ENCODE data around the gene SPRR5. TPM values are rescaled to one million over a fixed set of nuclear protein-coding genes. Genes with fewer than 3 reads are reported as not detected.

SPRR5 gene
- total and polyA plus RNA-seq, 4 donors: not detected

- Histone ChIP-seq H3K9ac (ENCODE audit: low read depth in 1 of 2, low read length in 2 of 2) (no peak overlapping the region), H3K4me3 (ENCODE audit: low read depth in 1 of 3, low read length in 3 of 3) (no peak overlapping the region), H3K27me3 (ENCODE audit: control insufficient read depth in 4 of 4, insufficient read depth in 4 of 4, low read length in 3 of 4) (no peaks in the 10 kb centered on the region), H3K9me3 (ENCODE audit: control insufficient read depth in 4 of 4, low read length in 3 of 4) (no peaks in the 10 kb centered on the region), H3K27ac (ENCODE audit: low read depth in 1 of 2, low read length in 2 of 2) (no peak overlapping the region), H3K36me3 (ENCODE audit: control insufficient read depth in 4 of 4, insufficient read depth in 3 of 4, low read depth in 1 of 4, low read length in 3 of 4) (no peaks in the 10 kb centered on the region), H3K4me1 (ENCODE audit: control insufficient read depth in 4 of 4, insufficient read depth in 4 of 4, low read length in 3 of 4) (no peaks in the 10 kb centered on the region)
- no peak for TF ChIP-seq GABPA (IDR thresholded peaks at IDR 0.05 in 1 of 2, conservative IDR thresholded peaks at IDR 0.05 in 1 of 2)
- no peak for TF ChIP-seq YY1 (IDR thresholded peaks at IDR 0.05)
- no peak for TF ChIP-seq RAD21 (IDR thresholded peaks at IDR 0.05)
- no peak for TF ChIP-seq NR2F2 (IDR thresholded peaks at IDR 0.05)
- no peak for TF ChIP-seq FOXA2 (IDR thresholded peaks at IDR 0.05)
- no peak for TF ChIP-seq HNF4A (conservative IDR thresholded peaks at IDR 0.05)
- TF ChIP-seq EGR1 (IDR thresholded peaks at IDR 0.05; ENCODE audit: low read depth in 2 of 2): no peak
- no peak for TF ChIP-seq FOXA1 (IDR thresholded peaks at IDR 0.05)
- TF ChIP-seq TAF1 (conservative IDR thresholded peaks at IDR 0.05): no peak
- no peak for TF ChIP-seq RXRA (IDR thresholded peaks at IDR 0.05)
- no peak for TF ChIP-seq ATF3 (IDR thresholded peaks at IDR 0.05)
- no peak for TF ChIP-seq SP1 (IDR thresholded peaks at IDR 0.05)
- DNase-seq (ENCODE audit: low spot score): peak; percentile 20
- 83% methylated on average over 4 of the region's 4 CpGs for WGBS
These were observed 25.3 kb downstream of the SPRR5 start for GRCh38 chr1:152972196-152972886.

GRCh38 chr1:152976688-152977087, 29.7 kb downstream of the SPRR5 start:
- TF ChIP-seq NR2F2 (IDR thresholded peaks at IDR 0.05) (no peak), JUND (IDR thresholded peaks at IDR 0.05) (no peak), HNF4A (conservative IDR thresholded peaks at IDR 0.05) (no peak), CTCF (IDR thresholded peaks at IDR 0.05; ENCODE audit: low read depth, low read length, missing input control) (no peak), MAX (IDR thresholded peaks at IDR 0.05) (no peak), RXRA (IDR thresholded peaks at IDR 0.05) (no peak), REST (IDR thresholded peaks at IDR 0.05) (no peak), TAF1 (conservative IDR thresholded peaks at IDR 0.05) (no peak), EGR1 (IDR thresholded peaks at IDR 0.05; ENCODE audit: low read depth in 2 of 2) (no peak), FOXA2 (IDR thresholded peaks at IDR 0.05) (no peak), SP1 (IDR thresholded peaks at IDR 0.05) (no peak), ATF3 (IDR thresholded peaks at IDR 0.05) (no peak), GABPA (IDR thresholded peaks at IDR 0.05 in 1 of 2, conservative IDR thresholded peaks at IDR 0.05 in 1 of 2) (no peak), FOXA1 (IDR thresholded peaks at IDR 0.05) (no peak), ZBTB33 (IDR thresholded peaks at IDR 0.05) (no peak)
- Histone ChIP-seq H3K9ac (ENCODE audit: low read depth in 1 of 2, low read length in 2 of 2) (no peak overlapping the region), H3K4me3 (ENCODE audit: low read depth in 1 of 3, low read length in 3 of 3) (no peak overlapping the region), H3K27ac (ENCODE audit: low read depth in 1 of 2, low read length in 2 of 2) (no peak overlapping the region), H3K27me3 (ENCODE audit: control insufficient read depth in 4 of 4, insufficient read depth in 4 of 4, low read length in 3 of 4) (no peaks in the 10 kb centered on the region), H3K9me3 (ENCODE audit: control insufficient read depth in 4 of 4, low read length in 3 of 4) (no peaks in the 10 kb centered on the region), H3K4me1 (ENCODE audit: control insufficient read depth in 4 of 4, insufficient read depth in 4 of 4, low read length in 3 of 4) (no peaks in the 10 kb centered on the region), H3K36me3 (ENCODE audit: control insufficient read depth in 4 of 4, insufficient read depth in 3 of 4, low read depth in 1 of 4, low read length in 3 of 4) (no peaks in the 10 kb centered on the region)
- WGBS: 79% methylated on average over 1 of the region's 1 CpG
- no peak for DNase-seq (ENCODE audit: low spot score)

Measured in liver (tissue), 9 donors.